Stimulated activated CD4-positive, alpha-beta T cell treated with anti-CD3 and anti-CD28 coated beads, TNF-alpha, amount 100 ng/mL, for 4 hours (primary cell): ENCODE measurements around the gene LRRC74A.
A peak's percentile ranks its signal among the peaks of the same experiment; 100 is the strongest.

Source experiments
- DNase-seq, 3 experiments: peaks; one replicate each; pipeline ENCODE4 v3.0.0-alpha.2; 2020; ENCODE audit warnings: low read depth in 3 of 3

The LRRC74A gene

GRCh38 chr14:76826122-76826521, at the start of gene LRRC74A:
LRRC74A (plus strand) TSS chr14:76826408; CDS start chr14:76826698, 290 bp downstream.
- no peak for DNase-seq

GRCh38 chr14:76776428-76777251, 49.6 kb upstream of the LRRC74A start:
- no peak for DNase-seq

- DNase-seq, result no peak
Measured at GRCh38 chr14:76777721-76778120, 48.5 kb upstream of the LRRC74A start.

- no peak for DNase-seq
Measured at GRCh38 chr14:76778546-76779215, 47.5 kb upstream of the LRRC74A start.

GRCh38 chr14:76779221-76780057, 46.8 kb upstream of the LRRC74A start:
- DNase-seq, result no peak

GRCh38 chr14:76780058-76780345, 46.2 kb upstream of the LRRC74A start:
- no peak for DNase-seq

GRCh38 chr14:76780360-76780759, 45.8 kb upstream of the LRRC74A start:
- DNase-seq, result no peak

- no peak for DNase-seq
Measured at GRCh38 chr14:76780875-76781647, 45.1 kb upstream of the LRRC74A start.

- no peak for DNase-seq
Measured at GRCh38 chr14:76781648-76782051, 44.6 kb upstream of the LRRC74A start.

GRCh38 chr14:76782115-76782884, 43.9 kb upstream of the LRRC74A start:
- DNase-seq, result no peak

GRCh38 chr14:76782885-76783566, 43.2 kb upstream of the LRRC74A start:
- no peak for DNase-seq

GRCh38 chr14:76784266-76784874, 41.8 kb upstream of the LRRC74A start:
- no peak for DNase-seq

GRCh38 chr14:76784881-76785280, 41.3 kb upstream of the LRRC74A start:
- DNase-seq, result peak in 1 of 3 experiments; percentile 27

- DNase-seq, result no peak
Measured at GRCh38 chr14:76786601-76787000, 39.6 kb upstream of the LRRC74A start.

- no peak for DNase-seq
Measured at GRCh38 chr14:76792422-76792821, 33.8 kb upstream of the LRRC74A start.

- DNase-seq, result no peak
Measured at GRCh38 chr14:76793324-76793723, 32.9 kb upstream of the LRRC74A start.

- no peak for DNase-seq
Measured at GRCh38 chr14:76793956-76794355, 32.3 kb upstream of the LRRC74A start.

GRCh38 chr14:76806446-76806845, 19.8 kb upstream of the LRRC74A start:
- no peak for DNase-seq

GRCh38 chr14:76808011-76808410, 18.2 kb upstream of the LRRC74A start:
- DNase-seq, result no peak

- DNase-seq, result no peak
Measured at GRCh38 chr14:76808990-76809389, 17.2 kb upstream of the LRRC74A start.
